GM18951 (cell line): Measurements from ENCODE around the gene FAAP20.

Source experiments
- POLR2A ChIP-seq: IDR thresholded peaks from 4 replicates; pipeline ENCODE4 v1.6.1; 2011; ENCODE audit warnings: mild to moderate bottlenecking; ENCODE audit not compliant: insufficient read length, insufficient read depth; ENCODE audit errors: extremely low read depth
- in situ Hi-C: fragments of 300-500 bp; cut with MboI; formaldehyde crosslinking; loops from one replicate; pipeline ENCODE4 v1.12.0; 2022; ENCODE audit warnings: low sequenced_read_pairs, mixed read lengths, inconsistent platforms; ENCODE audit not compliant: unreplicated experiment

Gene FAAP20

DNA sequence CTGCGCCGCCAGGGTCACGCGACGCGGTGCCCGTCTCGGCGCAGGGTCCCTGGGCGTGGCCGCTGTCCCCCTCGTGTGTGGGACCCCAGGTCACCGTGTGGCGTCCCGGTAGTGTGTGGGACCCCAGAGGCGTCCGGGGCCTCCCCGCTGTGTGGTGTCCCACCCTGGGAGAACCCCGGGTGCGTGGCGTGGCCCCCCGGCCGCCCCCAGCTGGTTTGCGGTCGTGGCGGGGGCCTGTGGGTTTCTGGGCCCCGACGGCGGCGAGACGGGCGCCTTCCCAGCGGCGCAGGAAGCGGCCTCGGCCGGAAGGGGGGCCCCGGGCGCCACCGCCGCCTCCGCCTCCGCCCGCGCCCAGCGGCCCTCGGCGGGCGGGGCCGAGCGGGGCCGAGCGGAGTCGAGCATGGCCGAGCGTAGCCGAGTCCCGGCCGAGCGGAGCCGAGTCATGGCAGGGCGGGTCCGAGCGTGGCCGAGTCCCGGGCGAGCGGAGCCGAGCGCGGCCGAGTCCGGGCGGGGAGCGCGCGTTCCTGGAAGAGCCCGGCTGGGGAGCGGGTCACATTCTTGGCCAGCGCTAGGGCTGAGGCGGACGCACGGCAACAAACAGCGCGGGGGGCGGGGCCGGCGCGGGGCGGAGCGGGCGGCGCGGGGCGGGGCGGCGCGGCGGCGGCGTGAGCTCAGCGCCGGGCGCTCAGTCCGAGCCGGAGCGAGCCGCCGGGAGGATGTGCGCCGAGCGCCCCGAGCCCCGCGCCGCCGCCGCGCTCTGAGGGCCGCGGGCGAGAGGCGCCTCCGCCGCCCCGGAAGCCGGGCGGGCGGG is 33.0 kb upstream of the FAAP20 start:
- in situ Hi-C loops = no loop called here
- TF ChIP-seq POLR2A = peak; percentile 84

DNA sequence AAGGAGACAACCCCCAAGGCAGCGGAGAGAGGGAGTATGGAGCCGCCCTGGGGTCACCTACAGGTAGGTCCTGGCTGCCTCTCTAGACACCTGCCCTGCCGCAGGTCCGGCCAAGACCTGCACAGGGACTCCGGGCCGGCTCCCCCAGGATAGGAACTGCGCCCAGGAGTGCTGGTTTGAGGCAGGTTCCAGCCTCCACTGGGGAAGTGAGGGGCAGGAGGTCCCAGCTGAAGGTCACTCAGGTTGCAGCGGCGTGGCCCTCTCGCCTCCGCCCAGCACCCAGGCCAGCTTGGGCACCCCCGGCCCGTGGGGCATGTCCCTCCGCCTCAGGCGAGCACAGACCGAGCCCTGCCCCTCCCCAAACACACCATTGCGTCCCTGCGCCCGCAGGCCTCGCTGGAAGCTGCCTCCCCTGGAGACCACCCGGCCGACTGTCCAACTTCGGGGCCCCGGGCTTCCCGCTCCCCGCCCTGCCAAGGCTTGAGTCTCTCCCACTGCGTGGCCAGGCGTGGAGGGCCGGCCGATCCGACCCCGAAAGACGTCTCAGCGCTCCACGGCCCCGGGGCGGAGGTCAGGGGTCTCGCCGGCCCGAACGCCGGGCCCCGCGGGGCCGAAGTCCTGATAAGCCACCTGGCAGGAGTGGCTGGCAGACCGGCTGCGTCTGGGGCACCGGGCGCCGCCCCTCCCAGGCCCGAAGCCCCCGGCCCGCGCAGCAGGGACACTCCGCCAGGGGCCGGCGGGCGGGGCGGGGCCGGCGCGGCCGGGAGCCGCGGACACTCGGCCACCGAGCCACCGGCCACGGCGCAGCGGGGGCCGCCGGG is 32.2 kb upstream of the FAAP20 start:
- TF ChIP-seq POLR2A = no peak
- in situ Hi-C loops = no loop called here

DNA sequence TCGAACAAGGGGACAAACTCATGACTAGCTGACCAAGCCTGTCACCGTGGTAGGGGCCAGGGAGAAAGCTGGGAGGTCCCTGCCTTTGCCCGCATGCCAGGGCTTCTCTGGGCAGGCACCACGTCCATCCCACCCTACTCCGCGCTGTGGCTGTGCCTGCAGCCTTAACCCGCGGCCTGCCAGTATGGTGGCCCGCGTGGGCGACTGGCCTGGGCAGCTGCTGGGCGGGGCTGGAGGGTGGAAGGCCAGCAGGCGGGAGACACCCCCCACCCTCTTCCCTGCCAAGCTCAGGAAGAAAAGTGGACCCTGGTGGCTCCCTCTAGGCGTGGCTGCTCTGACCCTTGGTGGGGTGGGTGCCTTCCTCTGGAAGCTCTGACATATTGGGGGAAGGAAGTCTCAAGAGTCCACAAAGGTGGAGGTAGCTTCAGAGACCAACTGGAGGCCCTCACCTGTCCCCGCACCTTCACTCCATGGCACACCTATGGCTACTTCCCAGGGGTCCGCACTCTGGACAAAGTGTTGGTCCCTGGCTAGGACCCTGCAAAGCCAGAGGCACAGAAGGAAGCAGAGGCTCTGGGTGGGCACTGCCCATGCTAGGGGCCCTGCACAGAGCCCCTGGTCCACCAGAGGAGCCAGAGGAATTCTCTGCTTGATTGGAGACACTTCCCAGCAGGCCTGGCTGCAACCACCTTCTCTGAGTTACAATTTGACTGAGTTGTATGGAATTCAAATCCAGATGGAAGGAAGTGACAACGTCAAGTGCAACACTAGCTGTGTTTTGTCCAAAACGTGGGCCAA is 30.3 kb upstream of the FAAP20 start:
- in situ Hi-C loops = no loop called here

DNA sequence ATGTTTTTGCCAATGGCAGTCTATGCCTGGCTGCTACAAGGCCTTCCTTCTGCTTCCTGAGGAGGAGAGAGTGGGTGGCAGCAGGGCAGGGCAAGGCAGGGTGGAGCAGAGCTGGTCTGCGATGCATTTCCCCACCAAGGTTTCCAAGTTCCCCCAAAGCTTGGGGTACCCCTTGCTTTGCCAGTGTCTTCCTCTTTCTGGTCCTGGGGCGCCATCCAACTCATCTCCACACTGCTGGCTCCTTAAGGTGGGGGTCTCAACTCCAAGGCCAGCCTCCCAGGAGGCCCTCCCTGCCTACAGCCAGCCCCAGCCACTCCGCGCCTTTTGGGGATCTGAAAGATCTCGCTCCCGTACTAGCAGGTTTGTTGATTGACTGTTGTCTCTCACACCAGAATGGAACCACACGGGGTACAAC is 29.6 kb upstream of the FAAP20 start:
- no peak for TF ChIP-seq POLR2A
- in situ Hi-C loops = no loop called here

More for the DNA sequence above, 30.3 kb upstream of the FAAP20 start:
- TF ChIP-seq POLR2A = no peak

DNA sequence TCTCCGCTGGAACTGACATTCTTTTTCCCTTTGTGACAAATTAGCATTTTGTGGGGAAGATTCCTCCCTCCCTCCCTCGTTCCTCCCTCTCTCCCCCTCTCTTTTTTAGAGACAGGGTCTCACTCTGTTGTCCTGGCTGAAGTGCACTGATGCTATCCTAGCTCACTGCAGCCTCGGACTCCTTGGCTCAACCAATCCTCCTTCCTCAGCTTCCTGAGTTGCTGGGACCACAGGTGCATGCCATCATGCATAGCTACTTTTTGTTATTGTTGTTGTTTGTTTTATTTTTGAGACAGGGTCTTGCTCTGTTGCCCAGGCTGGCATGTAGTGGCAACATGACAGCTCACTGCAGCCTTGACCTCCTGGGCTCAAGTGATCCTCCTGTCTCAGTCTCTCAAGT is 26.7 kb upstream of the FAAP20 start:
- in situ Hi-C loops = no loop called here

DNA sequence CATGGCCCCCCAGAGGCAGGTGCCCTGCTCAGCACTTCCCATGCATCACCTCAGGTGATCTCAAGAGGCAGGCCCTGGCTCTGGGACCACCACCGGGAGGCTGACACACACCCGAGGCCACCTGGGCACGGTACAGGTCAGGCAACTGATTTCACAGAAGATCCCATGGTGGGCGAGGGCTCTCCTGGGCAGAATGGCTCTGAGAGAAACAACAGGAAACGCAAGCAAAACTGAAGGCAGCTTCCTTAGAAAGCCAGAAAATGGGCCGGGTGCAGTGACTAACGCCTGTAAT is 22.1 kb upstream of the FAAP20 start:
- TF ChIP-seq POLR2A = no peak
- in situ Hi-C loops = no loop called here

More for the DNA sequence above, 26.7 kb upstream of the FAAP20 start:
- no peak for TF ChIP-seq POLR2A

DNA sequence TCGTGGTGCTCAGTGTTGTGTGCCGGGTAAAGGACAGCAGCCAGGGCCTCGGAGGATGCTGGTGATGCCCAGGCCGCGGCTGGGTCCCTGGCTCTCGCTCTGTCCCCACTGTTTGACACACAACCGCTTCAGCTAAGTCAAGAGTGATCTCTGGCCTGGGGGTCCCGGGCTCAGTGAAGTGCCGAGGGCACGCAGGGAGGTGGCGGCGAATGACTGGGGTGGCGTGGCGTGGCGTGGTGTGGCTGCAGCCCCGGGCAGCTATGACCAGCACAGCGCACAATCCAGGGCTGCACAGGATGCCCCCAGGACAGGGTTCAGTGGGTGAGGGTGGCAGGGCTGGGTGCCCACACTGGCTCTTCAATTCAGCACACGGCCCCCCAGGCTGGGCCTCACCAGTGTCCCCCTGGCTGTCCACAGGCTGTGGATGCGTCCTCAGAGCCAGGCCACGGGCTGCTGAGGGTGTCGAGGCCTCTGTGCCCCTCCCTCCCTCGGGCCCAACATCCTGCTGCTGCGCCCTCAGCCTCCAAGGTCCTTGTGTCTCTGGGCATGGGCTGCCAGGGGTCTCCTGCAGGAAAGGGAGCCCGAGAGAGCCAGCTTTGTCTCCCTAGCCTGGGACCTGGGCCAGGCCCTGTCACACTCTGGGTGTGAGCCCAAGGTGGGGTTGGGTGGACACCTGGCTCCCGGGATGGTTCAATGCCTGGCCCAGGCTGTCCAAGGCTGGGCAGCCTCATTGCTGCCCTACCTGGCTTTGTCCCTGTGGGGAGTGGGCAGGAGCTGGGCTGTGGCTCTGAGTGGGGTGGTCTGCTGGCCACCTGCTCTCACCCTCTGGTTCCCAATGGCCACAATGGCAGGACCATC is 21.6 kb upstream of the FAAP20 start:
- in situ Hi-C loops = no loop called here
- TF ChIP-seq POLR2A = no peak

DNA sequence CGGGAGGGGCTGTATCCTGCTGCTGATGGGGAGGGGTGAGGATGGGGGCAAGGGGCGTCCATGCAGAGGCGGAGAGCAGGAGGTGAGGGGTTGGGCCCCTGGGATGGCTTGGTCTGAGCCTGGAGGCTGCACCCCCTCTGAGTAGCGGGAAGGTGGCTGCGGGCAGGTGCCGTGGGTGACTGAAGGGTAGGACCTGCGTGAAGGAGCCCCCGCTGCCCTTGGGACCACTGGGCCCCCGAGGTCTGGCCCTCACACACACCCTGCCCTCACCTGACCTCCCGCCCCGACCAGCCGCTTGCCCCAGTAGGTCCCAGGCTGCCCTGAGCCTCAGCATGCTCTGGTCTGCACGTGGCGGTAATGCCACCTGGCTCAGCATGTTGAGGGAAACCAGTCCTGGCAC is 20.8 kb upstream of the FAAP20 start:
- in situ Hi-C loops = no loop called here
- TF ChIP-seq POLR2A = no peak

DNA sequence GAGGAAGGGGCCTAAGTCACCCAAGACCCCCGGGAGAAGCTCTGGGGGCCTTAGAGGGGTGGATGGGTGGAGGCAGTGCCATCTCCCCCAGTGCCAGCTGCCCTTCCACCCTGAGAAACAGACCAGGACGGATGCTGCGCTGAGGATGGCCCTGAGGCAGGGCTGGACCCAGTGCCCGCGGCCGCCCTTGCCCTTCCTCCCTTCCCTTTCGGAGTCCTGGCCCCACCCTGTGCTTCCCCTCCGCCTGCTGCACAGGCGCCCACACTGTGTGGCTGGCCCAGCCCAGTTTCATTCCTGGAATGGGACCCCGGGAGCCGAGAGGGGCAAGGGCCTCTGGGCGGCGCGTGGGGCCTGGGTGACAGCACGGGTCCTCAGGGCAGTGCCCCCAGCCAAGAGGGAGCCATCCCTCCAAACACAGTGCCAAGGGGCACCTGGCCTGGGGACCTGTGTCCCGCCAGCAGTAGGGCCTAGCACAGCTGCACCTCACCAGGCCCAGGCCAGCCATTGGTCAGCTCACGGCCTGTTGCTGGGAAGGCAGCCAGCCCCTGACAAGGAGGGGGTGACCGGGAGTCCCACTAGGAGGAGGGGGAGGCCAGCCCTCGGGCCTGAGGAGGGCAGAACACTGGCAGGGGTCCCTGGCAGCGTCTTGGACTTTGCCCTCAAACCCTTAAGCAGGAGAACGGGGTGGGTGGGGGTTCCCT is 20.1 kb upstream of the FAAP20 start:
- no peak for TF ChIP-seq POLR2A
- in situ Hi-C loops = no loop called here

DNA sequence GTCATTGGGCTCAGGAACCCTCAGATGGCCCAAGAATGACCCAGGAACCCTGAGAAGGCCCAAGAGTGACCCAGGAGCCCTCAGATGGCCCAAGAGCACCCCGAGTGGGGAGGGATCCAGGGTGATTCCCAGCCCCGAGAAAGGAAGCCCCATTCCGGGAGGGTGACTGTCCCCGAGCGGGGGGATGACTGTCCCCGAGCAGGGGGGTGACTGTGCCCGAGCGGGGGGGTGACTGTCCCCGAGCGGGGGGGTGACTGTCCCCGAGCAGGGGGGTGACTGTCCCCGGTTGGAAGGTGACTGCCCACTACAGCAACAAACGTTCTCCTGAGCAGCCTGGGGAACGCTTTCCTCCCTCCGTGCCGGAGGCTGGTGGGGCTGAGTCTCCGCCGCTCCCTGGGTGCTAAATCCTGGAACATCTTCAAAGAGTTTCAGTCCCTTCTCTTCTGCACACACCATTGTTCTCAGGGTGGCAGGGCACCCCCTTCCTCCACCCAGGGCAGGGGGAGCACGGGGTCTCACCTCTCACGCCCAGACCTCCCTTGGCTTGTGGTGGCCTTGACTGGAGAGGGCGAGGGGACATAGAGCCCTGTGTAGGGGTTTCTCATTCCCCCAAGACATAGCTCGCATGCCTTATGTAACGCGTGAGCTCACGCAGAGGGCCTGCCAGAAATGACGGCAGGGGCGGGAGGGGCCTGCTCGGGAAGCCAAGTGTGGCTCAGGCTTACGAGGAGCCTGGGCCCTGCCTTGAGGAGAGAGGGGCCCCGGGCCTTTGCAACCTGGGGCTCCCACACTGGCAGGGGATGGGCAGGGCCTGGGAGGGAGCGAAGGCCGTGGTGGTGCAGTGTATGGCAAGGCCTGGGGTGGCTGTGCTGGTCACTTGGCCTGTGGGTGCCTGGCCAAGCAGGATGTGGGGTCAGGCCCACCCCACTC is 19.3 kb upstream of the FAAP20 start:
- TF ChIP-seq POLR2A = no peak
- in situ Hi-C loops = no loop called here
